CD14-positive monocyte (primary cell): ENCODE measurements around the gene NUP93. TPM values are rescaled to one million over a fixed set of nuclear protein-coding genes. Genes with fewer than 3 reads are reported as not detected.

ENCODE experiments used
- DNase-seq, 3 donors: peaks; one replicate each; pipeline ENCODE4 v3.0.0-alpha.2; 2011 to 2022
- H2AFZ ChIP-seq: 2 replicates; pipeline ENCODE4 v1.6.0; 2012; ENCODE audit warnings: mild to moderate bottlenecking, low read depth, low read length, inconsistent platforms; ENCODE audit not compliant: insufficient read depth, poor library complexity, severe bottlenecking
- H3K27ac ChIP-seq, 2 donors: 1 replicate in 1 of 2; 2 replicates in 1 of 2; pipeline ENCODE4 v1.5.1; 2012 to 2013; ENCODE audit warnings: low read length in 2 of 2, control low read depth in 1 of 2, inconsistent platforms in 1 of 2, low read depth in 1 of 2, mild to moderate bottlenecking in 1 of 2
- H3K27me3 ChIP-seq, 2 donors: one replicate each; pipeline versions ENCODE4 v1.6.0 to v1.6.1; 2011 to 2013; ENCODE audit warnings: low read length in 2 of 2; ENCODE audit not compliant: control insufficient read depth in 2 of 2, insufficient read depth in 2 of 2
- H3K36me3 ChIP-seq, 2 donors: replicated peaks in 1 of 2; 1 replicate in 1 of 2; 2 replicates in 1 of 2; pipeline versions ENCODE4 v1.5.1 to v1.6.1; 2012 to 2013; ENCODE audit warnings: low read length in 2 of 2, control low read depth in 1 of 2, inconsistent platforms in 1 of 2, mild to moderate bottlenecking in 1 of 2; ENCODE audit not compliant: insufficient read depth in 2 of 2, control insufficient read depth in 1 of 2
- H3K4me1 ChIP-seq, 2 donors: 1 replicate in 1 of 2; 2 replicates in 1 of 2; pipeline versions ENCODE4 v1.5.1 to v1.6.1; 2012 to 2013; ENCODE audit warnings: low read length in 2 of 2, control low read depth in 1 of 2, inconsistent platforms in 1 of 2, mild to moderate bottlenecking in 1 of 2, moderate library complexity in 1 of 2; ENCODE audit not compliant: insufficient read depth in 2 of 2, control insufficient read depth in 1 of 2
- H3K4me2 ChIP-seq: replicated peaks from 2 replicates; pipeline ENCODE3; 2012; ENCODE audit warnings: low read length, moderate library complexity, mild to moderate bottlenecking; ENCODE audit not compliant: poor library complexity, severe bottlenecking; ENCODE audit errors: extremely low read depth
- H3K4me3 ChIP-seq, 3 experiments: fragments of 200-600 bp in 1 of 3; sonication (generic) in 1 of 3; replicated peaks in 1 of 3; 1 replicate in 2 of 3; 2 replicates in 1 of 3; pipeline ENCODE4 v1.5.1; 2011 to 2013; ENCODE audit warnings: low read length in 3 of 3, mild to moderate bottlenecking in 3 of 3, control low read depth in 2 of 3, low read depth in 2 of 3, inconsistent platforms in 1 of 3, moderate library complexity in 1 of 3
- H3K79me2 ChIP-seq: 2 replicates; pipeline ENCODE4 v1.6.0; 2012; ENCODE audit warnings: mild to moderate bottlenecking, control low read depth, inconsistent platforms, low read length, moderate library complexity; ENCODE audit not compliant: insufficient read depth
- H3K9ac ChIP-seq: 2 replicates; pipeline ENCODE4 v1.6.0; 2017; ENCODE audit warnings: low read length, mild to moderate bottlenecking; ENCODE audit not compliant: insufficient read depth, poor library complexity, severe bottlenecking
- H3K9me3 ChIP-seq, 2 donors: replicated peaks in 1 of 2; 1 replicate in 1 of 2; 2 replicates in 1 of 2; pipeline versions ENCODE4 v1.5.1 to v1.6.1; 2012 to 2013; ENCODE audit warnings: low read length in 2 of 2, control low read depth in 1 of 2; ENCODE audit not compliant: control insufficient read depth in 1 of 2, insufficient read depth in 1 of 2
- H4K20me1 ChIP-seq: 2 replicates; pipeline ENCODE4 v1.6.0; 2012; ENCODE audit warnings: mild to moderate bottlenecking, low read length, control low read depth, moderate library complexity; ENCODE audit not compliant: insufficient read depth
- H3K27ac Mint-ChIP-seq, 7 donors: one replicate each; pipeline ENCODE4 v1.8.0; 2020; ENCODE audit warnings: mild to moderate bottlenecking in 7 of 7, mixed read lengths in 7 of 7, moderate library complexity in 6 of 7, inconsistent platforms in 2 of 7
- H3K27me3 Mint-ChIP-seq, 3 donors: one replicate each; pipeline ENCODE4 v1.8.0; 2021 to 2022; ENCODE audit warnings: low read depth in 3 of 3, mild to moderate bottlenecking in 3 of 3, mixed read lengths in 3 of 3, moderate library complexity in 3 of 3, inconsistent platforms in 1 of 3
- H3K36me3 Mint-ChIP-seq, 2 donors: one replicate each; pipeline ENCODE4 v1.8.0; 2020; ENCODE audit warnings: mixed read lengths in 2 of 2, inconsistent platforms in 1 of 2, mild to moderate bottlenecking in 1 of 2
- H3K4me1 Mint-ChIP-seq: one replicate; pipeline ENCODE4 v1.8.0; 2020; ENCODE audit warnings: mild to moderate bottlenecking, mixed read lengths
- H3K4me3 Mint-ChIP-seq, 2 donors: one replicate each; pipeline ENCODE4 v1.8.0; 2020; ENCODE audit warnings: mild to moderate bottlenecking in 2 of 2, mixed read lengths in 2 of 2, moderate library complexity in 1 of 2
- H3K9me3 Mint-ChIP-seq, 7 donors: one replicate each; pipeline ENCODE4 v1.8.0; 2020 to 2022; ENCODE audit warnings: mixed read lengths in 7 of 7, mild to moderate bottlenecking in 6 of 7, moderate library complexity in 6 of 7, inconsistent platforms in 2 of 7
- WGBS: methylation state at CpG from one replicate; pipeline ENCODE4 v1.1.5; 2013; ENCODE audit warnings: missing lambda C conversion rate; ENCODE audit not compliant: insufficient coverage; 5-methylcytosine and 5-hydroxymethylcytosine counted together
- intact Hi-C, 2 donors: fragments of 100-400 bp; cut with micrococcal nuclease; formaldehyde crosslinking; loops; one replicate each; pipeline versions ENCODE4 v1.15.0 to v1.15.1; 2023
- polyA plus RNA-seq, 3 donors: library from polyadenylated mRNA; depleted of rRNA in 1 of 3; unstranded in 2 of 3; stranded (reverse) in 1 of 3; fragments of 300-500 nt in 2 of 3; fragments of >200 nt in 1 of 3; fragmentation: Illumina TruSeq in 2 of 3; gene quantifications; 1 replicate in 2 of 3; 2 replicates in 1 of 3; pipeline ENCODE4 v1.2.3, GENCODE V29; 2012 to 2021
- TF ChIP-seq, protein P1 (sequence below): fragments of 200-600 bp; IDR thresholded peaks from one replicate; pipeline ENCODE4 v1.8.0; 2022; ENCODE audit warnings: antibody characterized with exemption, mild to moderate bottlenecking

NUP93 gene
- polyA plus RNA-seq, 3 donors, result 46.6 to 77.7 (median 59.4) TPM

- Histone ChIP-seq H3K36me3 (peaks cover 74 to 95% of the 10 kb centered on the region in 2 donors), H3K9ac (no peak overlapping the region), H3K27ac (no peak overlapping the region), H4K20me1 (no peaks in the 10 kb centered on the region), H3K79me2 (no peaks in the 10 kb centered on the region), H3K4me2 (no peak overlapping the region), H3K4me1 (no peaks in the 10 kb centered on the region), H3K4me3 (no peak overlapping the region), H2AFZ (no peak overlapping the region), H3K27me3 (no peaks in the 10 kb centered on the region), H3K9me3 (no peaks in the 10 kb centered on the region)
- intact Hi-C loops, result no loop called here
- Mint-ChIP-seq H3K27ac (no peak overlapping the region), H3K36me3 (peaks cover 81 to 85% of the 10 kb centered on the region in 2 donors), H3K4me3 (no peak overlapping the region), H3K9me3 (no peaks in the 10 kb centered on the region), H3K4me1 (no peaks in the 10 kb centered on the region), H3K27me3 (no peaks in the 10 kb centered on the region)
- TF ChIP-seq, protein P1, sequence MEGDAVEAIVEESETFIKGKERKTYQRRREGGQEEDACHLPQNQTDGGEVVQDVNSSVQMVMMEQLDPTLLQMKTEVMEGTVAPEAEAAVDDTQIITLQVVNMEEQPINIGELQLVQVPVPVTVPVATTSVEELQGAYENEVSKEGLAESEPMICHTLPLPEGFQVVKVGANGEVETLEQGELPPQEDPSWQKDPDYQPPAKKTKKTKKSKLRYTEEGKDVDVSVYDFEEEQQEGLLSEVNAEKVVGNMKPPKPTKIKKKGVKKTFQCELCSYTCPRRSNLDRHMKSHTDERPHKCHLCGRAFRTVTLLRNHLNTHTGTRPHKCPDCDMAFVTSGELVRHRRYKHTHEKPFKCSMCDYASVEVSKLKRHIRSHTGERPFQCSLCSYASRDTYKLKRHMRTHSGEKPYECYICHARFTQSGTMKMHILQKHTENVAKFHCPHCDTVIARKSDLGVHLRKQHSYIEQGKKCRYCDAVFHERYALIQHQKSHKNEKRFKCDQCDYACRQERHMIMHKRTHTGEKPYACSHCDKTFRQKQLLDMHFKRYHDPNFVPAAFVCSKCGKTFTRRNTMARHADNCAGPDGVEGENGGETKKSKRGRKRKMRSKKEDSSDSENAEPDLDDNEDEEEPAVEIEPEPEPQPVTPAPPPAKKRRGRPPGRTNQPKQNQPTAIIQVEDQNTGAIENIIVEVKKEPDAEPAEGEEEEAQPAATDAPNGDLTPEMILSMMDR, result no peak
- DNase-seq, result no peak
- no CpG with 5 or more reads among the region's 2 CpGs for WGBS
These were observed 100.7 kb downstream of the NUP93 start for GRCh38 chr16:56830669-56831068.

- no peak overlapping the region for H3K4me3 Mint-ChIP-seq
- no peaks in the 10 kb centered on the region for H3K9me3 ChIP-seq
- no peaks in the 10 kb centered on the region for H4K20me1 ChIP-seq
- H3K79me2 ChIP-seq, result no peaks in the 10 kb centered on the region
- H3K9me3 Mint-ChIP-seq, result no peaks in the 10 kb centered on the region
- no peak for DNase-seq
- peaks cover 82 to 89% of the 10 kb centered on the region in 2 donors for H3K36me3 Mint-ChIP-seq
- H3K27me3 Mint-ChIP-seq, result no peaks in the 10 kb centered on the region
- no peak overlapping the region for H3K4me3 ChIP-seq
- no peak overlapping the region for H3K27ac Mint-ChIP-seq
- TF ChIP-seq, protein P1, result no peak
- H3K27ac ChIP-seq, result no peak overlapping the region
- no peak overlapping the region for H3K4me2 ChIP-seq
- no peaks in the 10 kb centered on the region for H3K4me1 Mint-ChIP-seq
- no peak overlapping the region for H3K9ac ChIP-seq
- peaks cover 80 to 95% of the 10 kb centered on the region in 2 donors for H3K36me3 ChIP-seq
- H2AFZ ChIP-seq, result no peak overlapping the region
- intact Hi-C loops, result no loop called here
- H3K4me1 ChIP-seq, result no peaks in the 10 kb centered on the region
- H3K27me3 ChIP-seq, result no peaks in the 10 kb centered on the region
These were observed 102.8 kb downstream of the NUP93 start for GRCh38 chr16:56832768-56833167.
